ENCODE data around the gene FAM53A. TPM values are rescaled to one million over a fixed set of nuclear protein-coding genes. Genes with fewer than 3 reads are reported as not detected.

The FAM53A gene
- total RNA-seq, 1 donor from 2014 or later: 2.0 TPM

GRCh38 chr4:1604181-1604705 lies 79.9 kb downstream of the FAM53A start:
- DNase-seq: no peak

GRCh38 chr4:1603413-1604135 lies 80.5 kb downstream of the FAM53A start:
- DNase-seq: no peak

DNA sequence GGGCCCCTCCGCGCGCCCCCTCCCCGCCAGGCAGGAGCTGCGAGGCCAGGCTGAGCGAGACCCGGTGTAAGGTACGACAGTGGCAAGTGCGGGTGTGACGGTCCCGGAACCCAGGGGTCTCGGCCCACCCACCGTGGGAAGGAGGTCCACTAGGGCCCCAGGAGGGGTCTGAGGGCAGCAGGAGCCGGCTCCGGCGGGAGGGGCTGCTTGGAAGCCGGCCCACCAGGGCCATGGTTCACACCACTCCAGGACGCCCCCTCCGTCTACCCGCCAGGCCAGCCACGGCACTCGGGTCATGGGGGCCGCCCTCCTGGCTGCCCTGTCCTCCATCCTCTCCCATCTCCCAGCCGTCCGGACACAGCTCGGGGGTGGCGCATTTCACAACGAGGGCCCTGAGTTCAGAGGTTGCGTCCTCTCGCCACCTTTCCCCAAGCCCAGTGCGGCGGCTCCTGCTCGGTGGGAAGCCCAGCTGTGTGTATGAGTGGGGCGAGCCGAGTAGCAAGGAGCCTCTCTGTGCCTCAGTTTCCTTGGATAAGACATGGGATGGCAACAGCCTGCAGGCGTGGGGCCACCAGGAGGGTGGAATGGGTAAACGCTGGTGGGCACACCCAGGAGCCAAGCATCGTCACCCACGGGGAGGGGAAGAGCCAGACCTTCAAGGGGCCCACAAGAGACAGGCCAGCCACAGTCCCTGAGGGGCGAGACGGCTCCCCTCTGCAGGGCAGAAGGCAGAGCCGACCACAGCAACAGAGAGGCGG lies 81.3 kb downstream of the FAM53A start:
- no peak for DNase-seq

GRCh38 chr4:1601852-1602654 lies 82.1 kb downstream of the FAM53A start:
- DNase-seq: no peak

DNA sequence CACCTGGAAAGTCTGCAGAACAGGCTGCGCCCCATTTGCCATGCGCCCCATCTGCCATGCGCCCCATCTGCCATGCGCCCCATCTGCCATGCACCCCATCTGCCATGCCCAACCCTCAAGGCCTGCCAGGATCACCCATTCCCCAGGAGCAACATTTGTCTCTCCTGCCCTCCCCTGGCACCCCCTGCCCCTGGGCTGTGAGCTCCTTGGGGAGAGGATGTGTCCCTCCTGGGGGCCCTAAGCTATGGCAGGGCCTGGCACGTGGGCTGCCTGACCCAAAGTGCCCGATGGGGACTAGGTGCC lies 82.6 kb downstream of the FAM53A start:
- DNase-seq: no peak

DNA sequence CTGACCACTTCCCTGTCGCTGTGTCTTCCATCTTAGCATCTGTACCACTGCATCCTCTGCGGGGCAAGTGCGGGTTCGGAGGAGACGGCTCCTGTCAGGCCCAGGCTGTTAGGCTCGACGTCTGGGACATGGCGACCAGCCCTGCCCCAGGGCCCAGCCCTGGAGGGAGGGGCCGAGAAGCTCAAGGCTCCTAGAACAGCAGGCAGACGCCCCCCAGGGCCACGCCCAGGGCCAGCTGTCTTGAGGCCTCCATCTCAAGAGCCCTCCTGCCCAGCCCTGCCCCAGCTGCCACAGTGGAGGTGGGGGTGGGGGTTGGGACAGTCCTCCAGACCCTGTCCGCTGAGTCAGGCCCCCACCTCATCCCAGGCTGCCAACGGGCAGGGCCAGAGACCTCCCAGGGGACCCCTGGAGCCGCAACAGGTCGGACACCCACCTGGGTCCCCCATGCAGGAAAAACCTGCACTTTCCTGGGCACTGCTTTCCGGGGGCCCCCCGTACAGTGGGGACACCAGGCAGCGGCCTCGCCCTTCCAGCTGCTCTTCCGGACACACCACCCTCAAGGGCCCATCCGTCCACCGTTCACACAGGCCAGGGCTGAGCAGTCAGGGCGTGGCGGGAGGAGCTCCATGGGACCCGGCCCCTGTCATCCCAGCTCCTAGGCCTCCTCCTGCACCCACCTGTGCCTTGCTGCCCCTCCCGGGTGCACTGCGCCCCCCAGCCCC lies 83.1 kb downstream of the FAM53A start:
- no peak for DNase-seq

- DNase-seq: no peak
Measured at GRCh38 chr4:1600211-1600780, 83.8 kb downstream of the FAM53A start.

DNA sequence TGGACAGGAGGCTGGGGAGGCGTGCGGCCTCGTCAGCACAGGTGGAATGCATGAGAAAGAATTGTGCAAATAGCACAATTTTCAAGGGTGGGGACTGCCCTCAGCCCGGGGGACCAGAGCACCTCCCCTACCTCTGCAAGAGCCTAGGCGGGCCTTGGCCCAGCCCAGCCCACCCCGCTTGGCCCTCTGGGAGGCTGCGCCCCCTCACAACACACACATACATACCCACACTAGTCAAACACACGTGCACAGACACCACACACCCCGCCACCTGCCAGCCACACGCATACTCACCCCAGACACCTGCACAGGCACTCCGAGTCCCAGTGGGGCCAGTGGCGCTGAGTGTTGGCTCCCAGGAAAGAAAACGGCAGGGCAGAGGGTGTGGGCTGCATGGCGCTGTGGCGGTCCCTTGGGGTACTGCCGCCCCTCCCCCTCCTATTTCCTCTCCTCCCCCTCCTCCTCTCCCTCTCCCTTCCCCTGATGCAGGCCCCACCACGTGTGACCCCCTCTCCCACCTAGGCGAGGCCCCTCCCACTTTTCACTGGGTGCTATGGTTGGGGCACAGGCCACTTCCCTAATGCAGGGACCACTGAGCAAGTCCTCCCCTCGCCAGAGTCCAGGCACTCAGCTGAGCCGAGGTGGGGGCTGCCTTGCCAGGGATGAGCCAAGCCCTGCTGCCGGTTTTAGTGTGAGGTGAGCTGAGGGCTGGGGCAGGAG lies 84.5 kb downstream of the FAM53A start:
- no peak for DNase-seq

DNA sequence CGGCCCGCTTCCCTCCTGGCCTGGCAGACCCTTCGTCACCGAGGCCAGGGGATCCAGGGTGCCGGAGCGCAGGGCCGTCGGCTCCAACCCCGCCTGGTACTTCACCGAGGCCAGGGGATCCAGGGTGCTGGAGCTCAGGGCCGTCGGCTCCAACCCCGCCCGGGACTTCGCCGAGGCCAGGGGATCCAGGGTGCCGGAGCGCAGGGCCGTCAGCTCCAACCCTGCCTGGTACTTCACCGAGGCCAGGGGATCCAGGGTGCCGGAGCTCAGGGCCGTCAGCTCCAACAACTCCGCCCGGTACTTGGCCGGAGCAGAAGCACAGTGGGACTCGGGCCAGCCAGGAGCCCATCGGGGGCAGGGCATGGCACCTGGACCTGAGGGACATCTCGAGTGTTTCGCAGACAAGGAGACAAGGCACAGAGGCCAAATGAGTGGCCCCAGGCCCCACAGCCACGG lies 85.1 kb downstream of the FAM53A start:
- no peak for DNase-seq

- DNase-seq: no peak
Measured at GRCh38 chr4:1598206-1599025, 85.7 kb downstream of the FAM53A start.

GRCh38 chr4:1597021-1597931 lies 86.8 kb downstream of the FAM53A start:
- DNase-seq: no peak

GRCh38 chr4:1596393-1596792 lies 87.7 kb downstream of the FAM53A start:
- no peak for DNase-seq

GRCh38 chr4:1595789-1596325 lies 88.3 kb downstream of the FAM53A start:
- no peak for DNase-seq

DNA sequence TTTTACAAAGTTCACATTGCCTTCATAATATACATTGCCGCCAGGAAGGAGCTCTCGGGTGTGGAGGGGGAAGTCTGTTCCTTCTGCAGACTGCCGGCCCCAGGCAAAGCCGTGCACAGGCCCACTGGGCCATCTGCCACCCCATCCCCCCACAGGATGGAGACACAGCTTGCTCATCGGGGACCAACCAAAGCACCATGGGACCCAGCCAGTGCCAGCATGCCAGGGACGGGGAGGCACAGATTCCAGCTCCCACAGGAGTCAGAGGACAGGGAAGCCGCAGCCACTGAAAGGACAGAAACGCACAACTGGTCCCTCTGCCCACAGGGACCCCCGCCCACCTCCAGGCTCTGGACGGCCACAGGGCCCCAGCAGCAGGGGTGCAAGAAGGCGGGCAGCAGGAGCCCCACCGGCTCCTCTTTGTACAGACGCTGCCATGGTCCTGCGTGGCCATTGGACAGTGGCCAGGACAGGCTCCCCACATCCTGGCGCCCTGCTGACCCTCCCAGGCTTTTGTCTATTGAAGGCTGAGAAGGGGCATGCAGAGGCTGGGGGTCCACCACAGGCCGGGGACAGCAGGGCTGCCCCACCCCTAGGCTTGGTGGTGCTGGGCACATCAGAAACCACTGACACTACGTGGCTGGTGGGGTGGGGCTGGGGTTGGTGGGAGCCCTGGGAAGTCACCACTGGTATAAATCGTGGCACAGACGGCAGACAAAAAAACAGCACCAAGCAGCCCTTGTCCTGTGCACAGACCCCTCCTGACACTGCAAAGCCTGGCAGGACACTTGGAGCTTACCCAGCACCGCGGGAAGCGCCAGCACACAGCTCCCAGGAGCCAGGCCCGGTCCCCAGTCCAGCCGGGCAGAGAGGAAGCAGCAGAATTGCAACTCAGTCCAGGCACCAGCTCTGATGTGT lies 89.0 kb downstream of the FAM53A start:
- DNase-seq: no peak

GRCh38 chr4:1593881-1594345 lies 90.2 kb downstream of the FAM53A start:
- DNase-seq: no peak

DNA sequence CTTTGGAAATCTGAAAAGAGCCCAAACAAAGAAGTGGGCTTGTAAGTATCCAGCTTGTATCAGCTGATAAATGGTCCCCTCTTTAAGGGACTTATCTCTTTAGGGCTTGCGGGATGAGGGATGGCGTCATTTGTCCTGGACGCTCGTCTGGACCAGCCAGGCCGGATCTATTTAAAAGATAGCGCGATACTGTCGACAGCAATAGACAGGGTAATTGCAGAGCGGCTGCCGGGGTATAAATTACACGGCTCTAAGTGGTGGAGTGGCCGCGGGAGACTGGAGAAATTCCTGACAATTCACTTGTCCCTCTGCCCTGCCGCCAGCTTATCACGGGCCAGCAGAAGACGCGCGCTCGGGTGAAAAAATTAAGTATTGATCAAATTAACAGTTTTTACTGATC lies 90.7 kb downstream of the FAM53A start:
- DNase-seq: no peak

GRCh38 chr4:1592709-1593417 lies 91.2 kb downstream of the FAM53A start:
- no peak for DNase-seq

Data from skin of body (tissue), 2 donors.